Endothelial cell of umbilical vein (primary cell): ENCODE measurements around the gene RSL1D1. TPM values are rescaled to one million over a fixed set of nuclear protein-coding genes. Genes with fewer than 3 reads are reported as not detected.

Source experiments
- BruUV-seq: library from RNA; stranded (reverse); fragments of 400-500 nt; replicated peaks from 2 replicates; lab custom pipeline; 2021; lab: Mats Ljungman, UMichigan
- CTCF ChIA-PET: fragments of 300-600, 350-600 bp; sonication (Branson Sonifier 250); formaldehyde crosslinking; loops from one replicate; lab custom pipeline; 2021; ENCODE audit warnings: antibody characterized with exemption, inconsistent platforms; lab: Charles Lee
- POLR2A ChIA-PET: fragments of 300-600, 350-600 bp; sonication (Branson Sonifier 250); formaldehyde crosslinking; loops from one replicate; lab custom pipeline; 2021; ENCODE audit warnings: antibody characterized with exemption, inconsistent platforms; lab: Charles Lee
- DNase-seq: peaks from one replicate; pipeline ENCODE4 v3.0.0-alpha.2; 2011; ENCODE audit warnings: low read depth, low spot score
- FAIRE-seq: peaks from 2 replicates; lab custom pipeline; 2011; peaks lifted over from hg19 to GRCh38; lab: Jason Lieb, UNC
- H2AFZ ChIP-seq: 2 replicates; pipeline ENCODE4 v1.6.0; 2012; ENCODE audit warnings: low read depth, low read length, control low read depth, inconsistent platforms
- H3K27ac ChIP-seq: 2 replicates; pipeline ENCODE4 v1.5.1; 2011; ENCODE audit warnings: low read depth, mild to moderate bottlenecking, control low read depth, low read length, moderate library complexity; ENCODE audit not compliant: insufficient read depth
- H3K27me3 ChIP-seq, 2 experiments: 2 replicates each; pipeline versions ENCODE4 v1.6.0 to v1.6.1; 2011; ENCODE audit warnings: low read length in 2 of 2, mixed read lengths in 1 of 2; ENCODE audit not compliant: control insufficient read depth in 2 of 2, insufficient read depth in 2 of 2
- H3K36me3 ChIP-seq, 2 experiments: 2 replicates in 1 of 2; 3 replicates in 1 of 2; pipeline ENCODE4 v1.5.1; 2011; ENCODE audit warnings: low read length in 2 of 2, mild to moderate bottlenecking in 1 of 2, moderate library complexity in 1 of 2; ENCODE audit not compliant: control insufficient read depth in 2 of 2, insufficient read depth in 2 of 2; ENCODE audit errors: extremely low read depth in 1 of 2
- H3K4me1 ChIP-seq: 3 replicates; pipeline ENCODE4 v1.5.1; 2011; ENCODE audit warnings: mild to moderate bottlenecking, low read length; ENCODE audit not compliant: control insufficient read depth, insufficient read depth; ENCODE audit errors: extremely low read depth
- H3K4me2 ChIP-seq: 2 replicates; pipeline ENCODE4 v1.6.1; 2011; ENCODE audit warnings: low read length, control low read depth, mixed read lengths; ENCODE audit not compliant: insufficient read depth
- H3K4me3 ChIP-seq, 3 experiments: fragments of 200-600 bp in 1 of 3; sonication (generic), shearing (Covaris generic) in 1 of 3; replicated peaks in 1 of 3; 2 replicates each; pipeline ENCODE4 v1.5.1; 2011 to 2016; ENCODE audit warnings: control low read depth in 3 of 3, low read length in 3 of 3, mild to moderate bottlenecking in 2 of 3, inconsistent platforms in 1 of 3, low read depth in 1 of 3, moderate library complexity in 1 of 3; ENCODE audit not compliant: insufficient read depth in 1 of 3
- H3K79me2 ChIP-seq: 2 replicates; pipeline ENCODE4 v1.6.0; 2012; ENCODE audit warnings: low read length, inconsistent platforms; ENCODE audit not compliant: control insufficient read depth, insufficient read depth
- H3K9ac ChIP-seq: replicated peaks from 2 replicates; pipeline ENCODE3; 2011; ENCODE audit warnings: low read length, control low read depth; ENCODE audit not compliant: insufficient read depth; ENCODE audit errors: extremely low read depth
- H3K9me1 ChIP-seq: replicated peaks from 3 replicates; pipeline ENCODE4 v1.6.0; 2011; ENCODE audit warnings: mild to moderate bottlenecking, low read length; ENCODE audit not compliant: control insufficient read depth, insufficient read depth; ENCODE audit errors: extremely low read depth
- H3K9me3 ChIP-seq: replicated peaks from 2 replicates; pipeline ENCODE4 v1.5.1; 2012; ENCODE audit warnings: low read length, inconsistent platforms; ENCODE audit not compliant: control insufficient read depth, insufficient read depth
- H4K20me1 ChIP-seq: replicated peaks from 2 replicates; pipeline ENCODE3; 2011; ENCODE audit warnings: mild to moderate bottlenecking, low read length; ENCODE audit not compliant: control insufficient read depth, insufficient read depth; ENCODE audit errors: extremely low read depth
- EZH2 ChIP-seq: IDR thresholded peaks from 2 replicates; pipeline ENCODE4 v1.6.1; 2012; ENCODE audit warnings: borderline replicate concordance, low read depth, mild to moderate bottlenecking, moderate library complexity, low read length, inconsistent platforms; ENCODE audit not compliant: severe bottlenecking
- FOS ChIP-seq: IDR thresholded peaks from 2 replicates; pipeline ENCODE4 v1.6.1; 2011; ENCODE audit warnings: mild to moderate bottlenecking, low read length, moderate library complexity, borderline replicate concordance; ENCODE audit not compliant: insufficient read depth
- GATA2 ChIP-seq: IDR thresholded peaks from 2 replicates; pipeline ENCODE4 v1.7.0; 2011; ENCODE audit warnings: low read depth, mild to moderate bottlenecking, moderate library complexity, mixed read lengths, low read length; ENCODE audit not compliant: insufficient read length, insufficient read depth
- JUN ChIP-seq: IDR thresholded peaks from 2 replicates; pipeline ENCODE4 v1.6.1; 2011; ENCODE audit warnings: borderline replicate concordance, low read depth; ENCODE audit not compliant: insufficient read length, insufficient read depth
- MYC ChIP-seq: IDR thresholded peaks from one replicate; pipeline ENCODE4 v1.6.1; 2011; ENCODE audit warnings: mild to moderate bottlenecking, low read depth, low read length
- POLR2A ChIP-seq: IDR thresholded peaks from 2 replicates; pipeline ENCODE4 v1.6.1; 2012; ENCODE audit warnings: low read depth, mild to moderate bottlenecking, control low read depth, low read length
- POLR2AphosphoS5 ChIP-seq: IDR thresholded peaks from 2 replicates; pipeline ENCODE4 v1.6.1; 2012; ENCODE audit warnings: low read depth, mild to moderate bottlenecking, control low read depth, low read length, moderate library complexity; ENCODE audit not compliant: insufficient read depth
- dilution Hi-C: fragments of 300-500 bp; cut with MboI; formaldehyde crosslinking; loops from one replicate; pipeline ENCODE4 v1.15.0; 2019; ENCODE audit warnings: low sequenced_read_pairs; ENCODE audit not compliant: extremely low pct_ligation_motif_present
- intact Hi-C: fragments of 100-400 bp; cut with micrococcal nuclease; formaldehyde crosslinking; loops from one replicate; pipeline ENCODE4 v1.10.0; 2022
- polyA plus RNA-seq, 4 experiments: library from polyadenylated mRNA; depleted of rRNA in 3 of 4; stranded (reverse) in 3 of 4; unstranded in 1 of 4; fragments of >200 nt; gene quantifications; 2 replicates each; pipeline versions ENCODE4 v1.2.1 to v1.2.3, GENCODE V29; 2011 to 2012; ENCODE audit warnings: missing spikeins in 1 of 4
- total RNA-seq: library from RNA; stranded (reverse); gene quantifications from 2 replicates; pipeline ENCODE4 v1.2.3, GENCODE V29; 2021
- TF ChIP-seq, protein P1 (sequence below), 2 donors: IDR thresholded peaks; 1 replicate in 1 of 2; 2 replicates in 1 of 2; pipeline ENCODE4 v1.5.1; 2011; ENCODE audit warnings: low read length in 2 of 2, mild to moderate bottlenecking in 2 of 2, moderate library complexity in 2 of 2, control low read depth in 1 of 2, inconsistent platforms in 1 of 2, low read depth in 1 of 2; ENCODE audit not compliant: insufficient read depth in 1 of 2; ENCODE audit errors: extremely low read depth in 1 of 2
- TF ChIP-seq, protein P2 (sequence below): IDR thresholded peaks from 2 replicates; pipeline ENCODE4 v1.6.1; 2011; ENCODE audit not compliant: insufficient read depth, insufficient read length

Gene RSL1D1
- total and polyA plus RNA-seq, 2 donors (not counting 3 experiments of a cell fraction or from before 2014, with no cell fraction given), result 17.0 to 132 TPM

DNA sequence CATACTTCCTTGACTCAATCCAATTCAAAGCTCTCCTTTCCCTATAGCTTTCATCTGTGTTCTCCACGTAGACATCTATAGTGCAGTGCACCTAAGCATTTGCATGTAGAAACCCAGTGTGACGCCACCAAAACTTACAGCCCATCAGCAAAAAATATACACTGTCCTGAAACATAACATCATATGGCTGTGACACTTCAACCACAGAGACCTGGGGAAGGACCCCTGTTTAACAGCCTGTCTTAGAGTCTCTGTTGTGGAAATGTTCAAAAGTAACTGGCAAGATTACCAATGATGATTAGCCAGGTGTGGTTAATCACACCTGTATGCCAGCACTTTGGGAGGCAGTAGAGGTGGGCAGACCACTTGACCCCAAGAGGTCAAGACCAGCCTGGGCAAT is 42.2 kb upstream of the RSL1D1 start:
- peaks cover 45% of the 10 kb centered on the region for H3K79me2 ChIP-seq
- no peaks in the 10 kb centered on the region for H3K9me3 ChIP-seq
- dilution Hi-C loops (no loop called here), intact Hi-C loops (no loop called here)
- no peak overlapping the region for H3K4me3 ChIP-seq
- no peaks in the 10 kb centered on the region for H3K27me3 ChIP-seq
- H3K9me1 ChIP-seq, result no peaks in the 10 kb centered on the region
- peaks cover 6 to 8% of the 10 kb centered on the region in 2 experiments for H3K36me3 ChIP-seq
- H3K9ac ChIP-seq, result no peak overlapping the region
- ChIA-PET POLR2A (interaction anchor here (0.5 kb wide), 1 partner anchor 858 kb away, joined by 4 read pairs; no protein-coding TSS in a partner anchor), CTCF (interaction anchor here (1.5 kb wide), 1 partner anchor 174 kb away, joined by 5 read pairs; no protein-coding TSS in a partner anchor)
- no peak overlapping the region for H3K4me2 ChIP-seq
- BruUV-seq, result no TSS peak
- H3K4me1 ChIP-seq, result peaks cover 19% of the 10 kb centered on the region
- TF ChIP-seq, protein P1, sequence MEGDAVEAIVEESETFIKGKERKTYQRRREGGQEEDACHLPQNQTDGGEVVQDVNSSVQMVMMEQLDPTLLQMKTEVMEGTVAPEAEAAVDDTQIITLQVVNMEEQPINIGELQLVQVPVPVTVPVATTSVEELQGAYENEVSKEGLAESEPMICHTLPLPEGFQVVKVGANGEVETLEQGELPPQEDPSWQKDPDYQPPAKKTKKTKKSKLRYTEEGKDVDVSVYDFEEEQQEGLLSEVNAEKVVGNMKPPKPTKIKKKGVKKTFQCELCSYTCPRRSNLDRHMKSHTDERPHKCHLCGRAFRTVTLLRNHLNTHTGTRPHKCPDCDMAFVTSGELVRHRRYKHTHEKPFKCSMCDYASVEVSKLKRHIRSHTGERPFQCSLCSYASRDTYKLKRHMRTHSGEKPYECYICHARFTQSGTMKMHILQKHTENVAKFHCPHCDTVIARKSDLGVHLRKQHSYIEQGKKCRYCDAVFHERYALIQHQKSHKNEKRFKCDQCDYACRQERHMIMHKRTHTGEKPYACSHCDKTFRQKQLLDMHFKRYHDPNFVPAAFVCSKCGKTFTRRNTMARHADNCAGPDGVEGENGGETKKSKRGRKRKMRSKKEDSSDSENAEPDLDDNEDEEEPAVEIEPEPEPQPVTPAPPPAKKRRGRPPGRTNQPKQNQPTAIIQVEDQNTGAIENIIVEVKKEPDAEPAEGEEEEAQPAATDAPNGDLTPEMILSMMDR (IDR thresholded peaks at IDR 0.05; ENCODE audit: extremely low read depth in 1 of 2, insufficient read depth in 1 of 2, low read depth in 1 of 2, low read length in 2 of 2), result no peak
- TF ChIP-seq MYC (no peak), EZH2 (no peak), GATA2 (no peak), JUN (no peak), POLR2A (no peak), FOS (no peak), POLR2AphosphoS5 (no peak)
- TF ChIP-seq, protein P2, sequence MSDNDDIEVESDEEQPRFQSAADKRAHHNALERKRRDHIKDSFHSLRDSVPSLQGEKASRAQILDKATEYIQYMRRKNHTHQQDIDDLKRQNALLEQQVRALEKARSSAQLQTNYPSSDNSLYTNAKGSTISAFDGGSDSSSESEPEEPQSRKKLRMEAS, result no peak
- no peak overlapping the region for H3K27ac ChIP-seq
- H2AFZ ChIP-seq, result no peak overlapping the region
- no peak for FAIRE-seq
- DNase-seq, result no peak
- no peaks in the 10 kb centered on the region for H4K20me1 ChIP-seq
